COLO668 (cell line): ENCODE results near the gene AMOTL2.

Source experiments
- DNase-seq: peaks from one replicate; lab custom pipeline; 2025; ENCODE audit not compliant: unreplicated experiment; lab: John Stamatoyannopoulos, UW

AMOTL2 gene

DNA sequence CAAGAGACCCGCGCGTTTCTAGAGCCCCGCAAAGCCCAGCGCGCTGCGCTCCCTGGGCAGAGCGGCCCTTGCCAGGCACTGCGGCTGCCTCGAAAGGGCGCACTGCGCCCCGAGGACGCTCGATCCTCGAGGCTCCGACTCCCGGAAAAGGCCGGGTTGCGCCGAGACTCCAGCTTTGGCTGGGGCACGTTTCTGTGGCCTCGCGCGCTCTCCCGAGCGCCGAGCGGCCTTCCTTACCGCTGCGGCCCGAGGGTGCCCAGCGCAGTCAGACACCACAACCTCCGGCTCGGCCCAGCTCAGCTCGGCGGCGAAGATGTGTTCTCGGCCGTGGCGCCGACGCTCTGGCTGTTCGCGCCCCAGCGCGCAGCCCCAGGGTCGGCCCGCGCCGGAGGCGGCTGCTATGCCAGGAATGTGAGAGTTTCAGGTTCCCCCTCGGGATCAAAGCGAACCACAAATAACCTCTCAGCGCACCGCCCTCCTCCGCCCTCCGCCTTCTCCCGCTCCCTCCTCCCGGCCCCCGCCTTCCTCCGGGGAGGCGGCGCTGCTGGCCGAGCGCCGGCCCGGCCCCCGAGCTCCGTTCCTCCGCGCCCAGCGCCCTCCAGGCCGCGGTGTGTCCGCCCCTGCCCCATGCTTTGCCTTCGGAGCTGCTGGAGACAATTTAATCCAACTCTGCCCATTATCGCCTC, at the start of gene AMOTL2:
Gene AMOTL2 (minus strand): TSS at position 343 of the 686 bp plus-strand sequence. CDS start 3,014 bp downstream, outside the sequence.
- peak; percentile 70 for DNase-seq

DNA sequence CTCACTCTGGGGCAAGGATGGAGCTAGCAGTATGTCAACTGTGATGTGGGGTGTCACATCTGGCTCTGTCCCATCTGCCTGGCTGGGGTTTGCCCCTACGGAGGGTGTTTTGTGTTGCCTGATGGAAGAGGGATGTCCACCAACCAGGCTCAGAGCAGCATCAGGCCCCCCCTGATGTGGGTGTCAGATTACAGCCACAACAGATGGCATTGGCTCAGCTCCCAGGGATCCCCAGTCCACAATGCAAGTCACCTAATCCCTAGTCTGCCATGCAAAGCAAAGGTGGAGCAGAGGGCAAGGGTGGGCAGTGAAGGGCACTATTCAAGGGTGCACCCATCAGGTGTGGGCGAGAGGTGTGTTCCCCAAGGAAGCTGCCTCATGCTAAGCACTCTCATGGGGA, 48.9 kb upstream of the AMOTL2 start:
- peak; percentile 34 for DNase-seq

DNA sequence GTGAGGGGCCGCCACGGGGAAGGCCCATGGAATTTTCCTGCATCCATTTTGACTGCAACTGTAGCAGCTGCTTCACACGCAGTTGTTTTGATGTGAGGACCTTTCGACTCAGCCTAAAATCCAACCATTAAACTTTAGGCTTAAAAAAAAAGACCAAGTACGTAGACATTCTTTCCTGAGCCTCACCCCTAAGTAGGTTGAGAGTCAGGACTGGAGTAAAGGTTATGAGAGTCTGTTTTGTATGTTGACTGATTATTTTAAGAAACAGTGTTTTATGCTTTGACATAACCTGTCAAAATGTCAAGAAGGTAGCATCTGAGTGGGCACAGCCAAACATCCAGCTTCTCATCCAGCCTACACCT, 45.7 kb upstream of the AMOTL2 start:
- DNase-seq, result no peak

DNA sequence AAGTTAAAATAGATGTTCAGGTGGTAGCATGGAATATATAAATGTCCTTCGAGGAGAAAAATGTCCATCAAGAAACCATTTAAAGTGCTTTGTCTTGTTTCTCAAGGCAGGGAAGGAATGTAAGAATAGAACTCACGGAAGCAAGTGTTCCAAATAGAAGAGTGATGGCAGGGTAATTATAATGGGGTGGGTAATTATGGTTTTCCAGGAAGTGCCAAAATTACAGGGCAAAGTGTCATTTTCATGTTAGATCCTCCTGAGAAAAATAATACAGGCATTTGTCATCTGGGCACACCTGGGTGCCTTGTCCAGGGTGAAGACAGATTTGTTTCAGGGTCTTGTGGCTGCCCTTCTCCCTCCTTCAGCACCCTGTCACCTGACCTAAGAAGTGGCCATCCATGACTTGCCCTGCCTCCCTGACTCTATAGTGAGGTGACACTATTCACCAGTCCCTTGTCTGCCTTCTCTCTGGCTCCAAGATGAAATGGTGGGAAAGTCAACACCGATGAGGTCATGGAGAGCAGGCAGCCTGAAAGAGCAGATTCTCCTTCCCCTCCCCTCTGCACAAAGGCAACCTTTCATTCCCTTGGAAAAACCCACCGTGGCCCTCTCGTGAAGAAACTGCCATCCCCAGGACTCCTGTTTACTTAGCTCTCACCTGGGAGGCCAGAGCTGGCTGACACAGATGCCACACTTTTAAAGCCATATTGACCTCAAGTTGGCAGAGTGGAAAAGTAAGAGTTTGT, 45.1 kb upstream of the AMOTL2 start:
- peak; percentile 24 for DNase-seq

DNA sequence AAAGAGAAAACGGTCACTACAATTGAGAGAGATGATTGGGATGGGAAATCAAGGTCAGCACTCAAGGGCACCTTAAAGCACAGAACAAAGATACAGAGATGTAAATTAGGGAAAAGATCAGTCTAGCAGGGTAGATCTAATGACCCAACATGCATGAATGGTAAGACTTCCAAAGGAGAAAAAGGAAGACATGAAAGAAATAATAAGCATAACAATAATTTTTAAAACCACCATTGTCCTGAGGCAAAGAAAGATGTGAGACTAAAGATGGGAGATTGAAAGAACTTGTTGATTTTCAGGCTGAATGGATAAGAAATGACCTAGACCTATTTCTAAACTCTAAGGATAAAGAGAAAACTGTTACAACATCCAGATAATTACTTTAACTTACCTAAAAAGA, 34.8 kb upstream of the AMOTL2 start:
- DNase-seq, result no peak

DNA sequence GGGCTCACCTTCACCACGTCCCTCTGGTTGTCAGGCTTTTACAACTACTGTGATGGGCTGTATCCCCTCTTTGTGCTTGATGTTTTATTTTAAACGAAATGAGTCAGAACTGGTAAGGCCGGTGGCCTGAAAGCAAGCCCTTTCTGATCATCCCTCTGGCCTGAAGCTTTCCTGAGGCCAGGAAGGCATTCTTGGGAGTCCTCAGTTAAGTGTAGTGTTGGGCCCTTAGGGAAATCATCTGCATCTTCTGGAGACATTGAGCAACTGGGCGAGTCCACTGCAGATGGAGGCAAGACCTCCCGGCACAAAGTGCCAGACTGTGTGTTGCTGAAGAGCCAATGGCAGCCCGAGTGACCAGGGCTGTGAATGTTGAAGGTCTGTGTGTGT, 33.0 kb upstream of the AMOTL2 start:
- DNase-seq, result no peak

DNA sequence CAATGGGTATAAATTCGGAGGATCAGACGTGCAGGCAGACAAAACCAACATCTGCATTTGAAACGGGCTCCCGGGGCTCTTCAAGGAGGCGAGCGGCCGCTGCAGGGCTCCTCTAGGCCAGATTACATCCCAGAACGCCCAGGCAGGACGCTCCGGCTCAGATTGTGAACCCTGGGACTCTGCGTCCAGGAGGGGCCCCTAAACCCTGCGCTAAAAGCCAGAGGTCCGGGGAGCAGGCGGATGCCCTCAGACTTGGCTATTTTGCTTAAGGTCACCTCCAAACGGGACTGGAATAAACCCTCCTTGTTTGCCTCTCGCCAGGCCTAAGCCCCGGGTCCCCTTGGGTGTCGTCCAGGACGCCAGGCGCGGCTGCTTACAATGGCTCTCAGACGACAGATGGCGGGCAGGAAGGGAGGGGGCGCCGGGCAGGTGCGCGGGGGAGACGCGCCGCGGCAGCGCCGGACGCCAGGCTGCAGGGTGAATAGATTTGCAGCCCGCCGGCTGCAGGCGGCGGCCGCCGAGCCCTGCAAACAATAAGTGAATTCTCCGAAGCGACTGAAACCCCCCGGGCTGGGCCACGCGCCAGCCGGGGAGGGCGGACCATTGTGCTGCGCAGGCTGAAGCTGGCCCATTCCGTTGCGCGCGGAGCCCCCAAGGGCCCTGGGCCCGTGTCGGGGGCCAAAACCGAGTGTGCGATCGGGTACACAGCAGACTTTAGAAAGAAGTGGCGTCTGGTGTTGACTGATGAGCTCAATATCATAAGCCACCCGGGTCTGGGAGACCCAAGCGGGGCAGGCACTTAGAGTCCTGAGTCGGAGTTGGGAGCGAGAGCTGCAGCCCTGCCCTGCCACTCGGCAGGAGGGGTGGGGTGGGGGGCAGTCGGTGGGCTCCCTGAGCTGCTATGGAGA, 32.3 kb upstream of the AMOTL2 start:
- DNase-seq, result peak; percentile 81

DNA sequence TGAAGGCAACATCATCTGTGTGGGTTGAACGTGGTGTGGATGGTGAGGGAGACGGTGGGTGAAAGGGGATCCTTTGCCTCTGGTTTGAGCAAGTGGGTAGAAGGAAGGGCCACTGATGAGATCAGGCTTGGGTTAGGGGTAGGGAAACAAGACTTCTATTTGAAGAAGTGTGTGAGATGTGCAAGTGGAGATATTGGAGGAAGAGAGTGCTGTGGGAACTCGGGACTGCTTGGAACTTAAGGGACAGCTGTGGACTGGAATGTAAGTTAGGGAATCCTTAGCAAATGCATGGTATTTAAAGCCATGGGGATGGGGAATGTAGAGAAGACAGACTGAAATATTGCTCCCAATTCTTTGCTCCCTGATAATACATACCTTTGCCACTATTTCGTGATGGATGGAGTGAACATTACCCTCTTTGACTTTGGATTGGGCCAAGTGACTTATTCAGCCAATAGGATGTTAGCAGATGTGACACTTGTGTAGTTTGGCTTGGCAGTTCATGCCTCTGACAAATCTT, 30.2 kb upstream of the AMOTL2 start:
- DNase-seq, result no peak

DNA sequence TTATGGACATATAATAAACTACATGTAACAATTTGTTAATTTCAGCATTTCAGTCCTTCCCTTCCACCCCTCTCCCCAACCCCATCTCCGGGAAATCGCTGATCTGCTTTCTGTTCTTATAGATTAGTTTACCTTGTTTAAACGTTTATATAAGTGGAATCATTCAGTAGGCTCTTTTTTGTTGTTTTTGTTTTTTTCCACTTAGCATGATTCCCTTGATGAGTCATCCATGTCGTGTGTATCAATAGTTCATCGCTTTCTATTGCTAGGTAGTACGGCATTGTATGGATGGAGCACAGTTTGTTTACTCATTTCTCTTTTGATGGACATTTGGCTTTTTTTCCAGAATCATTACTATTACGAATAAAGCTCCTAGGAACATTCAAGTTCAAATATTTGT, 23.5 kb upstream of the AMOTL2 start:
- DNase-seq, result no peak

DNA sequence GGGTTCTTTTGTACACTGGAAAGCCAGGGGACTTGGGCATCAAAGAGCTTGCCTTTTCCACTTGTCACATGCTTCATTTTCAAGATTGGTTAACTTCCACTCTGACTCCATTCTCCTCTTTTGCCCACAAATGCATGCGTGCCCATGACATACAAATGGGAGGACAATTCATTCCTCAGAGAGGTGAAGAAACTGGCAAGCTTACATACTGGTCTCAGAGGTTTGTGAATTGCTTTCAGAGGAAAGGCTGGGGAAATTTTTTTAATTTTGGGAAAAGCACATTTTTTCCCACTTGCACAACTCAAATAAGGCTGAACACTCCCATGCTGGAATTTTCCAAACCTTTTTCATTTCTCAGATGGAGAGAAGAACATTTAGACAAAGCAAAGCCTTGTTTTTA, 20.9 kb upstream of the AMOTL2 start:
- no peak for DNase-seq

DNA sequence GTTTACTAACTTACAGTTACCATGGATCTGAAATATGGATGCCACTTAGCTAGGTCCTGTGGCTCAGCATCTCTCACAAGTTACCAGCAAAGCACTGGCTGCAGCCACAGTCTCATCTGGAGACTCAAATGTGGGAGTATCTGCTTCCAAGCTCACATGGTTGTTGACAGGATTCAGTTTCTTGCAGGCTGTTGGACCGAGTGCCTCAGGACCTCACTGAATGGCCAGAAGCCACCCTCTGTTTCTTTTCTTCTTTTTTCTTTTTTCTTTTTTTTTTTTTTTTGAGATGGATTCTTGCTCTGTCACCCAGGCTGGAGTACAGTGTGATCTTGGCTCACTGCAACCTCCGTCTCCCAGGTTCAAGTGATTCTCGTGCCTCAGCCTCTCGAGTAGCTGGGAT, 20.1 kb upstream of the AMOTL2 start:
- DNase-seq, result no peak

DNA sequence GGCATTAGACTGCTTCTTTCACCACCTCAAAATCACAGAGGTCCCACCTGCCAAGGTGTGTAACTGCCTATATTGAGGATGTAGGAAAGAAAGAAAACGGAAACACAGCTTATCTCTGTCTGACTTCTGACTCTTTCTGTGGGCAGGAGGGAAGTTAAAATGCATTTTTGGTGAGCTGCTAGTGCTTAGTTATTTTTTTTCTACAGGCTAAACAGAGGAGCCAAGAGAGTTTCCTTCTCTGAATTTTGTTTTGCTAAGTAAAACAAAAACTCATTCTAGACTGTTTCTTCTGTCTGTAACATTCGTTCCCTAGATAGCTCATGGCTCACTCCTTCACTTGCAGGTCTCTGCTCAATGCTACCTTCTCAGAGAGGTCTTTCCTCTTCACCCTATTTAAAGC, 18.8 kb upstream of the AMOTL2 start:
- DNase-seq, result no peak

DNA sequence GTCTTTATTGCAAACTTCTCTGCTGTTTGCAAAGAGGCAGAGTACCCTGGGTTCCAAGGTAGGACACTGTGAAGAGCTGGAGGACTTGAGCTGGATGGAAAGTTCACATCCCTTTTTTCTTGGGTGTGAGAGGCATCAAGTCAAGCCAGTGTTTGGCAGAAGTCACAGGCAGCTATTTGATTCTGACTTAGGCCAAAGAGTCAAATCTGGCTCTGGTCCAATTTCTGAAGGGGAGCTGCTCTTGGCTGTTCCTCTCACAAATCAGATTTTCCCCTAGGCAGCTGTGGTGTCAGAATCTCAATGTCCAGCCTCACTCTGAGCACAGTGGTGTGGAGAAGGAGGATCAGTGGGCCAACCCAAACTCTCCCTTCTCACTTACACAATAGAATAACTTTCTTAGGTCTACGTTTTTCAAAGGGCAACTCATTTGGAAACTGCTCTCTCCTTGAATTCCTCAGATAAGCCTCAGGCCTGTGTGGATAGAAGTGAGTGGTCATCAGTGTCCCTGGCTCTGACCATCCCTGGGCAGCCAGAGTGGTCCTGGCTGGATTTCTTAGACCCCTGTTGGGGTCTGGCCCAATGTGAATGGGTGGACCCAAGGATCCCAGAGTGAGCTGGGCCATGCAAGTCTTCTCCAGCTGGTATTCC, 18.2 kb upstream of the AMOTL2 start:
- DNase-seq, result no peak

DNA sequence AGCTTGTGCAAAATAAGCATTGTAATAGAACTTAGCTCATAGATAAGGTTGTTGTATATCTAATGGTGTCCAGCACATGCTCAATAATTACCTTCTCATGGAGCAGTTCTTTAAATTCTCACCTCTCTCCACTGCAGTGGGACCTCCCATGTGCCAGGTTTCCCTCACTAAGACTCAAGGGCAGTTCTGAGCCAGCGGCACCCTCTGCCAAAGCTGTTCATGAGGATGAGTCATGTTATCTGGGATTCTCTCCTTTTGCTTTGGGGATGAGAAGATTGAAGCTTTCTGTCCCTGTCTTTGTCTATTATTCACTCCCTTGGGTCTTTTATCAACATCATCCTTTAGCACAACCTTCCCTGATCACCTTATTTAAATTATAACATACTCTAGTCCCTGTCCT, 15.6 kb upstream of the AMOTL2 start:
- no peak for DNase-seq

DNA sequence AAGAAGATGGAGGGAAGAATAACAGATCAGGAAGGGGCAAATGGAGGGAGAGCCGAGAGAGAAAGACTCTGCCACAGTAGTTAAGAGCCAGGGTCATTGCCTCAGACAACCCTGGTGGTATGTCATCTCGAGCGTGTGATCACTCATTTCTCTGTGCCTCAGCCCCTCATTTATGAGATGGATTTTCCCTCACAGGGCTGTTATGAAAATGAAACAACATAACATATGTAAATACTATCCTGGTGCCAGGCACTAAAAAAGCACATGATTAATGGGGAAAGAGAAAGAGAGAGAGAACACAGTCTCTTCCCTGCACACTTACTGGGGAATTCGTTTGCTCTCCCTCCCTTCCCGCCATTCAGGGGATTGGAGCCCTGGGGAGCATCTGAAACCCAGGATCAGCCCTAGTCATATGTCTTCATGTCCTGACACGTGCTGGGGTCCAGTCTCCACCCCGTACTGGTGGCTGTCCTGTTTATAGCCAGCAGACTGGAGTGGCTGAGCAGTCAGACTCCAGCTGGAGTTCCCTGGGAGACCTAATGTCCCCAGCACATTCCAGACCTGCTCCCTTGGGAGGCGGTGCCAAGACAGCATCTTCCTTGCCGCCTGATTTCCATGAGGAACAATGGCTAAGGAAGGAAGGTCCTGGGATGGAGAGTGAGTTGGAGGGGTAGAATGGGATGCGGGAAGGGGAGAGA, 14.7 kb upstream of the AMOTL2 start:
- no peak for DNase-seq

DNA sequence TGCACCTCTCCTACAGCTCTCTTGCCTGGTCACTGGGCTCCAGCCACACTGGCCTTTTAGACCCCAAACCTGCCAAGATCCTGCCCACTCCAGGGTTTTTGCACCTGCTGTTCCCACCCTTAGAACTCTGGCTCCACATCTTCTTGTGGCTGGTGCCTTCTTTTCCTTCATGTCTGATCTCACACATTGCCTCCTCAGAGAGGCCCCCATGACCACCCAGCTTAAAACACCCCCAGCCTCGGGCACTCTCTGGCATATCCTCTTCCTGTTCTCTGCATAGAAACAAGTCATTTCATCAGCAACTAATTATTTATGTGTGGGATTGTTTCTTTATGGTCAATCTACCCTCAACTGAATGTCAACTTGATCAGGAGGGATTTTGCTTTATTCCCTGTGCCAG, 14.0 kb upstream of the AMOTL2 start:
- no peak for DNase-seq

DNA sequence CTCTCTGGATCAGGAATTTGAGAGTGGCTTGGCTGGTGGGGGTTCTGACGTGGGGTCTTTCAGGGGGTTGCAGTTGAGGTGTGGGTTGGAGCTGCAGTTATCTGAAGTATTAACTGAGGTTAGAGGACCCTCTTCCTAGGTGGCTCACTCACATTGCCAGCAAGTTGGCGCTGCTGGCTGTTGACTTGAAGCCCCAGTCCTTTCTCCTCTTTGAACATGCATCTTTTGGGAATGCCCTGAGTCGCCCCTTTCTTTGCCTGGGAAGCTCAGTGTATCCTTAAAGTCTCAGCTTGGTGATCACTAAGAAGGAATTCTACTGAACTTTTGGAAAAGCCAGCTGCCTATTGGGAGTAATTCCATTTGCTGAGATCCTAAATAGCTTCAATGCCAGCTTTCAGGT, 13.0 kb upstream of the AMOTL2 start:
- no peak for DNase-seq

DNA sequence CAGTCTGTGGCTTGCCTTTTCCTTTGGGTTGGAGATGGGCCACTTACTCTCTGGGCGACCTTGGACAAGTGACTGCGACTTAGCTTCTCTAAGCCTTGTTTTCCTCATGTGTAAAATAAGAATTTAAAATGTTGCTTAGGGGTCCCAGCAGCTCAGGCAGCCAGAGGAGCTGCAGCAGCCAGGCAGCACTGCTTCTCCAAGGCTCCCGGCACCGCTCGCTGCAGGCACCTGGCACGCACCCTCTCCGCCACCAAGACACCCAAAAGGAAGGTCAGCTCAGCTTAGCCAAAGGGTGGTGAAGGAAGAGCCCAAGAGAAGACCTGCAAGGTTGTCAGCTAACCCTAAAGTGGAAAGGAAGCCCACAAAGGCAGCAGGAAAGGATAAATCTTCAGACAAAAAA, 10.7 kb upstream of the AMOTL2 start:
- no peak for DNase-seq

DNA sequence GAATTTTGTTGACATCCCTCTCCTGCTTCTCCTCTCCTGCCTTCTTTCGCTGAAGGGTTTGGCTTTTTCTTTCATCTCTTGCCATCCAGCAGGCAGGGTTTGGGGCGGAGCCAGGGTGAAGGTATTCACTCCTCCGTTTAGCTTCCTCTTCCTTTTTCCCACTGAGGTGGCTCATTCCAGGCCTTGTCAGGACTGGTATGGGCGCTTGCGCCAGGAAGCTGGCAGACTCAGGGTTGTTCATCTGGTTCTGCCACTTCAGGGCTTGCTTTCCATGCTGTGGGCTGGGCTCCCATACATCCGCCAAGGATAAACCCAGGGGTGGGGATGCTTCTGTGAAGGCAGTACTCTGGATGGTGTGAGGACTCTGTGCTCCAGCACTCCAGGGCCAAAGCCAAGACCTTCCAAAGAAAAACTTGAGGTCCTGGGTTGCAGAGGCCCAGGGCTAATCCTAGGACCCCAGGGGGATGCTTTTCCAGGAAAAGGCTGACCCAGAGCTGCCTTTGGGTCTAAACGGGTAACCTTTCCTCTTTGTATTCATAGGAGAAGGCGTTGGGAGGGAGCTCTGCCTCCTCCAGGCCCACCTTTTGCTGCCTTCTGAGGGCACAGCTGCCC, 7.7 kb upstream of the AMOTL2 start:
- DNase-seq, result peak; percentile 11

DNA sequence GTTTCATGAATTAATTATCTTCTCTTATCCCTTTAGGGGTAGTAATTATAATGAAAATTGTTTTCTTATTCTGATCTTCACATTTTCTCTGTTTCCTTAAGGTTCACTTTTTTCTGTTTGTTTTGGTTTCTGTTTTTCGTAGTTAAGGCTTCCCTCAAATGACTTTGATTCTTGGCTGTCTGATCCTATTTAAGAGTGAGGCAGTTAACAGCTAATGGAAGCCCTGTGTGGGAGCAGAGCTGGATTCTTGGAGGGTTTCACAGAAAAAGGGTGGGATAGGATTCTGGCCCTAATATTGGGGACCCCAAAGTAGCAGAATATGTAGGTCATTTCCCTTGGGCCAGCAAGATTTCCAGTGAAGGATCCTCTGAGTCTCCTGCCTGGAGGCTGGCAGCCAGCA, 6.8 kb upstream of the AMOTL2 start:
- DNase-seq, result no peak
